ENCODE measurements around the gene NCKAP5.

- no peak for TF ChIP-seq EZH2 (IDR thresholded peaks at IDR 0.05; ENCODE audit: borderline replicate concordance, low read depth, low read length, severe bottlenecking)
- TF ChIP-seq, protein P1, sequence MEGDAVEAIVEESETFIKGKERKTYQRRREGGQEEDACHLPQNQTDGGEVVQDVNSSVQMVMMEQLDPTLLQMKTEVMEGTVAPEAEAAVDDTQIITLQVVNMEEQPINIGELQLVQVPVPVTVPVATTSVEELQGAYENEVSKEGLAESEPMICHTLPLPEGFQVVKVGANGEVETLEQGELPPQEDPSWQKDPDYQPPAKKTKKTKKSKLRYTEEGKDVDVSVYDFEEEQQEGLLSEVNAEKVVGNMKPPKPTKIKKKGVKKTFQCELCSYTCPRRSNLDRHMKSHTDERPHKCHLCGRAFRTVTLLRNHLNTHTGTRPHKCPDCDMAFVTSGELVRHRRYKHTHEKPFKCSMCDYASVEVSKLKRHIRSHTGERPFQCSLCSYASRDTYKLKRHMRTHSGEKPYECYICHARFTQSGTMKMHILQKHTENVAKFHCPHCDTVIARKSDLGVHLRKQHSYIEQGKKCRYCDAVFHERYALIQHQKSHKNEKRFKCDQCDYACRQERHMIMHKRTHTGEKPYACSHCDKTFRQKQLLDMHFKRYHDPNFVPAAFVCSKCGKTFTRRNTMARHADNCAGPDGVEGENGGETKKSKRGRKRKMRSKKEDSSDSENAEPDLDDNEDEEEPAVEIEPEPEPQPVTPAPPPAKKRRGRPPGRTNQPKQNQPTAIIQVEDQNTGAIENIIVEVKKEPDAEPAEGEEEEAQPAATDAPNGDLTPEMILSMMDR (IDR thresholded peaks at IDR 0.05; ENCODE audit: borderline replicate concordance, extremely low read depth, low read length, poor library complexity, severe bottlenecking), result no peak
Observed at GRCh38 chr2:132923787-132924186, 644.5 kb downstream of the NCKAP5 start.

Data from DND-41 (cell line).